BLaER1 treated with 17β-estradiol and CSF1 and Interleukin-3, amounts not matched to agents 10 nM and 100 nM (cell line): Measurements from ENCODE around the gene METTL24.
A peak's percentile ranks its signal among the peaks of the same experiment; 100 is the strongest.
"Not testable (repeated sequence)": the region's sequence is repeated elsewhere in the genome, so short reads cannot be mapped to it uniquely, and the experiment has no call there.

Experiments
- H3K27ac ChIP-seq, 11 experiments: shearing (Covaris generic); formaldehyde crosslinking; 2 replicates each; pipeline ENCODE4 v1.8.1; 2022
- H3K27me3 ChIP-seq, 11 experiments: shearing (Covaris generic); formaldehyde crosslinking; 2 replicates each; pipeline ENCODE4 v1.8.1; 2022
- H3K36me3 ChIP-seq, 11 experiments: shearing (Covaris generic); formaldehyde crosslinking; 2 replicates each; pipeline ENCODE4 v1.8.1; 2022
- H3K4me1 ChIP-seq, 10 experiments: shearing (Covaris generic); formaldehyde crosslinking; 2 replicates each; pipeline ENCODE4 v1.8.1; 2022
- H3K4me2 ChIP-seq, 11 experiments: shearing (Covaris generic); formaldehyde crosslinking; 2 replicates each; pipeline ENCODE4 v1.8.1; 2022
- H3K4me3 ChIP-seq, 10 experiments: shearing (Covaris generic); formaldehyde crosslinking; 2 replicates each; pipeline ENCODE4 v1.8.1; 2022
- H3K9ac ChIP-seq, 11 experiments: shearing (Covaris generic); formaldehyde crosslinking; 2 replicates each; pipeline ENCODE4 v1.8.1; 2022
- H3K9me3 ChIP-seq, 11 experiments: shearing (Covaris generic); formaldehyde crosslinking; replicated peaks in 1 of 11; 2 replicates each; pipeline ENCODE4 v1.8.1; 2022
- H4K20me1 ChIP-seq, 11 experiments: shearing (Covaris generic); formaldehyde crosslinking; 2 replicates each; pipeline ENCODE4 v1.8.1; 2022
- Cebpa-rat ChIP-seq, 11 experiments: shearing (Covaris generic); IDR thresholded peaks; 2 replicates each; pipeline ENCODE4 v1.8.1; 2022

METTL24 gene

GRCh38 chr6:110356778-110357177 lies 1.4 kb downstream of the METTL24 start:
- Histone ChIP-seq H3K9me3 (peaks cover 29 to 40% (median 35%) of the 10 kb centered on the region in 11 experiments), H3K27me3 (peaks cover 45 to 61% (median 54%) of the 10 kb centered on the region in 11 experiments), H4K20me1 (no peaks in the 10 kb centered on the region), H3K36me3 (peaks cover 0 to 6% (median 0%) of the 10 kb centered on the region in 11 experiments; a peak in 2 of 22 replicates), H3K4me3 (peak overlapping the region in 2 of 10 experiments; percentile 47 to 70; a peak in 1 of 20 replicates), H3K4me1 (peaks cover 0 to 10% (median 7%) of the 10 kb centered on the region in 10 experiments; a peak in 8 of 20 replicates), H3K9ac (no peak overlapping the region), H3K27ac (no peak overlapping the region), H3K4me2 (no peak overlapping the region)
- no peak for TF ChIP-seq Cebpa-rat (IDR thresholded peaks at IDR 0.05)

- Histone ChIP-seq H3K4me2 (no peak overlapping the region), H3K4me3 (no peak overlapping the region), H3K36me3 (peaks cover 0 to 6% (median 0%) of the 10 kb centered on the region in 11 experiments; a peak in 2 of 22 replicates), H3K9ac (no peak overlapping the region), H3K9me3 (peaks cover 25 to 40% (median 32%) of the 10 kb centered on the region in 11 experiments), H3K4me1 (peaks cover 0 to 10% (median 7%) of the 10 kb centered on the region in 10 experiments; a peak in 8 of 20 replicates), H3K27me3 (peaks cover 45 to 60% (median 54%) of the 10 kb centered on the region in 11 experiments), H4K20me1 (no peaks in the 10 kb centered on the region), H3K27ac (no peak overlapping the region)
- no peak for TF ChIP-seq Cebpa-rat (IDR thresholded peaks at IDR 0.05)
These were observed 2.4 kb downstream of the METTL24 start for GRCh38 chr6:110355727-110356126.

GRCh38 chr6:110355022-110355421 lies 3.1 kb downstream of the METTL24 start:
- Histone ChIP-seq H4K20me1 (no peaks in the 10 kb centered on the region), H3K9me3 (peaks cover 25 to 40% (median 32%) of the 10 kb centered on the region in 11 experiments), H3K36me3 (peaks cover 0 to 6% (median 0%) of the 10 kb centered on the region in 11 experiments; a peak in 2 of 22 replicates), H3K4me3 (no peak overlapping the region), H3K9ac (no peak overlapping the region), H3K4me1 (peaks cover 0 to 10% (median 7%) of the 10 kb centered on the region in 10 experiments; a peak in 8 of 20 replicates), H3K27me3 (peaks cover 41 to 53% (median 47%) of the 10 kb centered on the region in 11 experiments), H3K4me2 (no peak overlapping the region), H3K27ac (no peak overlapping the region)
- TF ChIP-seq Cebpa-rat (IDR thresholded peaks at IDR 0.05) = no peak

GRCh38 chr6:110354153-110354552 lies 4.0 kb downstream of the METTL24 start:
- H4K20me1 ChIP-seq = no peaks in the 10 kb centered on the region

GRCh38 chr6:110353457-110354001 lies 4.6 kb downstream of the METTL24 start:
- Histone ChIP-seq H3K9ac (no peak overlapping the region), H3K9me3 (peaks cover 16 to 30% (median 22%) of the 10 kb centered on the region in 11 experiments), H3K36me3 (peaks cover 0 to 6% (median 0%) of the 10 kb centered on the region in 11 experiments; a peak in 1 of 22 replicates), H3K4me3 (no peak overlapping the region), H4K20me1 (no peaks in the 10 kb centered on the region), H3K4me1 (peaks cover 0 to 10% (median 7%) of the 10 kb centered on the region in 10 experiments; a peak in 8 of 20 replicates), H3K27me3 (peaks cover 26 to 38% (median 32%) of the 10 kb centered on the region in 11 experiments), H3K27ac (no peak overlapping the region), H3K4me2 (no peak overlapping the region)
- no peak for TF ChIP-seq Cebpa-rat (IDR thresholded peaks at IDR 0.05)

More at GRCh38 chr6:110354153-110354552, 4.0 kb downstream of the METTL24 start:
- Histone ChIP-seq H3K27ac (no peak overlapping the region), H3K4me3 (no peak overlapping the region), H3K27me3 (peaks cover 32 to 44% (median 38%) of the 10 kb centered on the region in 11 experiments), H3K4me1 (peaks cover 0 to 10% (median 7%) of the 10 kb centered on the region in 10 experiments; a peak in 8 of 20 replicates), H3K9me3 (peaks cover 21 to 36% (median 28%) of the 10 kb centered on the region in 11 experiments), H3K4me2 (no peak overlapping the region), H3K36me3 (peaks cover 0 to 6% (median 0%) of the 10 kb centered on the region in 11 experiments; a peak in 2 of 22 replicates), H3K9ac (no peak overlapping the region)
- no peak for TF ChIP-seq Cebpa-rat (IDR thresholded peaks at IDR 0.05)

- no peak overlapping the region for H3K9ac ChIP-seq
- H3K27me3 ChIP-seq = peaks cover 17 to 29% (median 24%) of the 10 kb centered on the region in 11 experiments
- H3K4me1 ChIP-seq = peaks cover 0 to 4% (median 1%) of the 10 kb centered on the region in 10 experiments; a peak in 6 of 20 replicates
- no peak overlapping the region for H3K4me2 ChIP-seq
- H3K4me3 ChIP-seq = no peak overlapping the region
- peaks cover 0 to 6% (median 0%) of the 10 kb centered on the region in 11 experiments; a peak in 1 of 22 replicates for H3K36me3 ChIP-seq
- H4K20me1 ChIP-seq = no peaks in the 10 kb centered on the region
- H3K9me3 ChIP-seq = peaks cover 11 to 21% (median 14%) of the 10 kb centered on the region in 11 experiments
- no peak for TF ChIP-seq Cebpa-rat (IDR thresholded peaks at IDR 0.05)
- no peak overlapping the region for H3K27ac ChIP-seq
These were observed 5.4 kb downstream of the METTL24 start for GRCh38 chr6:110352563-110353262.

- Histone ChIP-seq H3K4me1 (no peaks in the 10 kb centered on the region), H3K27ac (no peak overlapping the region)
- TF ChIP-seq Cebpa-rat (IDR thresholded peaks at IDR 0.05) = no peak
These were observed 6.2 kb downstream of the METTL24 start for GRCh38 chr6:110351986-110352385.

GRCh38 chr6:110351546-110351945 lies 6.6 kb downstream of the METTL24 start:
- Histone ChIP-seq H3K4me1 (no peaks in the 10 kb centered on the region), H3K27me3 (peaks cover 6 to 18% (median 12%) of the 10 kb centered on the region in 11 experiments), H4K20me1 (no peaks in the 10 kb centered on the region), H3K27ac (no peak overlapping the region), H3K9ac (no peak overlapping the region), H3K36me3 (no peaks in the 10 kb centered on the region), H3K4me3 (no peak overlapping the region), H3K9me3 (peaks cover 0 to 10% (median 2%) of the 10 kb centered on the region in 11 experiments; a peak in 18 of 22 replicates), H3K4me2 (no peak overlapping the region)
- TF ChIP-seq Cebpa-rat (IDR thresholded peaks at IDR 0.05) = no peak

More at GRCh38 chr6:110351986-110352385, 6.2 kb downstream of the METTL24 start:
- Histone ChIP-seq H3K9ac (no peak overlapping the region), H3K27me3 (peaks cover 10 to 22% (median 17%) of the 10 kb centered on the region in 11 experiments), H3K9me3 (peaks cover 4 to 14% (median 7%) of the 10 kb centered on the region in 11 experiments), H4K20me1 (no peaks in the 10 kb centered on the region), H3K36me3 (peaks cover 0 to 2% (median 0%) of the 10 kb centered on the region in 11 experiments; a peak in 1 of 22 replicates), H3K4me3 (no peak overlapping the region), H3K4me2 (no peak overlapping the region)

GRCh38 chr6:110350593-110350992 lies 7.6 kb downstream of the METTL24 start:
- H3K4me2 ChIP-seq, H3K9ac ChIP-seq, H3K27ac ChIP-seq, H3K9me3 ChIP-seq, H3K27me3 ChIP-seq, H3K4me1 ChIP-seq, H3K4me3 ChIP-seq, H3K36me3 ChIP-seq, H4K20me1 ChIP-seq: not testable (repeated sequence)
